ENCODE data around the gene FKBP2.

FKBP2 gene

DNA sequence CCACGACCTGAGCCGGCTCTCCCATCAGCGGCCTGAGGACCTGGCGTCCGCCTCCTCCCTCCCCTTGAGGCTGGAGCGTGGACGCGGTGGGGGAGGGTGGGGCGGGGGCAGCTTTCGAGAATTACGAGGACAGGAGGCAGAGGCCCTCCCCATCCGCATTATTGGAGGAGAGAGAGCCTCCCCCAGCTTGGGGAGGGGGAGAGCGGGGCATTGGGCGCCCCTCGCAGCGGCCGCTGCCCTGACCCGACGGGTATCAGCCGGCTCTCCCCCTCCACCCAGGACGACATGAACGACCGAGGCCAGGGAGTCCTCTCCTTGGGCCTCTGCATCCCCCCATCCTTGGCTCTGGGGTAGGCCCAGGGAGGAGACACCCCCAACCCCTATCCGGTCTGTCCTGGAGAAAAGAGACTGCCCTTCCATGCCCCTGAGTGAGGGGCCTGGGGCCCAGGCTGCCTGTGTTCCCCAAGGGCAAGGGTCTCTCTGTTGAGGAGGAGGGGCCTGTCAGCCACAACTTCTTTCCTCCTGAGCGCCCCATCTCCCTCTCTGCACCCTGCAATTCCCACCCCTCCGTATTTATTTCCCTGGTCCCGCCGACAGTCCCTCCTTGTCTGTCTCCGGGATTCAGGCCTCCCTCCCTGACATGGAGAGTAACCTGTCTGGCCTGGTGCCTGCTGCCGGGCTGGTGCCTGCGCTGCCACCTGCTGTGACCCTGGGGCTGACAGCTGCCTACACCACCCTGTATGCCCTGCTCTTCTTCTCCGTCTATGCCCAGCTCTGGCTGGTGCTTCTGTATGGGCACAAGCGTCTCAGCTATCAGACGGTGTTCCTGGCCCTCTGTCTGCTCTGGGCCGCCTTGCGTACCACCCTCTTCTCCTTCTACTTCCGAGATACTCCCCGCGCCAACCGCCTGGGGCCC lies 45.2 kb downstream of the FKBP2 start:
- DNase-seq (ENCODE audit: low read depth in 2 of 2): no peak

DNA sequence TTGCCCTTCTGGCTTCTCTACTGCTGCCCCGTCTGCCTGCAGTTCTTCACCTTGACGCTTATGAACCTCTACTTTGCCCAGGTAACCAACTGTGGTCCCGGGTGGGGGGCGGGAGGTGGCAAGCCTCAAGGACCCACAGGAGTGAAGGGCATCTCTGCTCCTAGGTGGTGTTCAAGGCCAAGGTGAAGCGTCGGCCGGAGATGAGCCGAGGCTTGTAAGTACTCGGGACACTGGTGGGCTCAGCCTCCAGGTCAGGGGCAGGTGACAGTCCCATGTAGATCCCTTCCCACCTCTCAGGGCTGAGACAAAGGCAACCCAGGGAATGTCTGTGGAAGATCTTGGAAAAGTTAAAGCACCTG lies 45.9 kb downstream of the FKBP2 start:
- DNase-seq (ENCODE audit: low read depth in 2 of 2): no peak

DNA sequence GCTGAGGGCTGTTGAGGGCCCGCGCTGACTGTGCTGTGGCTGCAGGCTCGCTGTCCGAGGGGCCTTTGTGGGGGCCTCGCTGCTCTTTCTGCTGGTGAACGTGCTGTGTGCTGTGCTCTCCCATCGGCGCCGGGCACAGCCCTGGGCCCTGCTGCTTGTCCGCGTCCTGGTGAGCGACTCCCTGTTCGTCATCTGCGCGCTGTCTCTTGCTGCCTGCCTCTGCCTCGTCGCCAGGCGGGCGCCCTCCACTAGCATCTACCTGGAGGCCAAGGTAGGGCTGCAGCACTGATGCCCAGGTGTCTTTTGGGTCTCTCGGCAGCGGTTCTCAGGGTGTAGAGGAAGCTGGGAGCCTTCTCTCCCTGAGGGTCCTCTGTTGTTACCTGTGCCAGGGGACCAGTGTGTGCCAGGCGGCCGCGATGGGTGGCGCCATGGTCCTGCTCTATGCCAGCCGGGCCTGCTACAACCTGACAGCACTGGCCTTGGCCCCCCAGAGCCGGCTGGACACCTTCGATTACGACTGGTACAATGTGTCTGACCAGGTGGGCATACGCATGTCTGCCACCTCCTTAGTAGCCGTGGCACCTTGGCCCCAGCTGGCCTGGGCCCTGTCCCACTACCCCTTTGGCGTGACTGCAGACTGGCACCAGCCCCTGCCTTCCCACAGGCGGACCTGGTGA lies 46.9 kb downstream of the FKBP2 start:
- DNase-seq (ENCODE audit: low read depth in 2 of 2): no peak

DNA sequence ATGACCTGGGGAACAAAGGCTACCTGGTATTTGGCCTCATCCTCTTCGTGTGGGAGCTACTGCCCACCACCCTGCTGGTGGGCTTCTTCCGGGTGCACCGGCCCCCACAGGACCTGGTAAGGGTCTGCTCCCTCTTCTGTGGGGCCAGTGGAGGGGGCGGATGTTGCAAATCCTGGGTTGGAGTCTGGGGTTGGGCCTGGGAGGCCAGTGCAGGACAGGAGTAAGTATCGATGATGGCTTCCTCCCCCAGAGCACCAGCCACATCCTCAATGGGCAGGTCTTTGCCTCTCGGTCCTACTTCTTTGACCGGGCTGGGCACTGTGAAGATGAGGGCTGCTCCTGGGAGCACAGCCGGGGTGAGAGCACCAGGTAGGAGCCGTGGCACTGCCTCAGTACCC lies 47.5 kb downstream of the FKBP2 start:
- DNase-seq (ENCODE audit: low read depth in 2 of 2): no peak

DNA sequence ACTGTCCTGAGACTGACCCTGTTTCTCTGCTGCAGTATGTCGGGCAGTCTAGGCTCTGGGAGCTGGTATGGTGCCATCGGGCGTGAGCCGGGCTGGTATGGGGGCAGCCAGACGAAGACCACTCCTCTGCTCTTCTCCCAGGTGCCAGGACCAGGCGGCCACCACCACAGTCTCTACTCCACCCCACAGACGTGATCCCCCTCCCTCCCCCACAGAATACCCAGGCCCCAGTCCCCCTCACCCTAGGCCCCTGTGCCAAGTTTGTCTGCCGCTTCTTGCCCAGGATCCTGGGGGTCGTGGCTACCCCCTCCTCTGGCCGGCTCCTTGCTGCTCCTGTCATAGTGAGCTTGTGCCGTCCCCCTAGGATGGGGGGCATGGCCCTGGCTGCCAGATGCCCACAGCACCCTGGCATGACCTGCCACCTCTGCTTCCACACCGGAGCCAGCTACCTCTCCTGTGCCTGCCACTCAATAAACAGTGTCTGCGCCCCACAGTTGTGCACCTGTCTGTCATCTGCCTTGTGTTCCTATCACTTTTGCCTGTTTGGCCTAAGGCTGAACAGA lies 48.2 kb downstream of the FKBP2 start:
- DNase-seq (ENCODE audit: low read depth in 2 of 2): no peak

DNA sequence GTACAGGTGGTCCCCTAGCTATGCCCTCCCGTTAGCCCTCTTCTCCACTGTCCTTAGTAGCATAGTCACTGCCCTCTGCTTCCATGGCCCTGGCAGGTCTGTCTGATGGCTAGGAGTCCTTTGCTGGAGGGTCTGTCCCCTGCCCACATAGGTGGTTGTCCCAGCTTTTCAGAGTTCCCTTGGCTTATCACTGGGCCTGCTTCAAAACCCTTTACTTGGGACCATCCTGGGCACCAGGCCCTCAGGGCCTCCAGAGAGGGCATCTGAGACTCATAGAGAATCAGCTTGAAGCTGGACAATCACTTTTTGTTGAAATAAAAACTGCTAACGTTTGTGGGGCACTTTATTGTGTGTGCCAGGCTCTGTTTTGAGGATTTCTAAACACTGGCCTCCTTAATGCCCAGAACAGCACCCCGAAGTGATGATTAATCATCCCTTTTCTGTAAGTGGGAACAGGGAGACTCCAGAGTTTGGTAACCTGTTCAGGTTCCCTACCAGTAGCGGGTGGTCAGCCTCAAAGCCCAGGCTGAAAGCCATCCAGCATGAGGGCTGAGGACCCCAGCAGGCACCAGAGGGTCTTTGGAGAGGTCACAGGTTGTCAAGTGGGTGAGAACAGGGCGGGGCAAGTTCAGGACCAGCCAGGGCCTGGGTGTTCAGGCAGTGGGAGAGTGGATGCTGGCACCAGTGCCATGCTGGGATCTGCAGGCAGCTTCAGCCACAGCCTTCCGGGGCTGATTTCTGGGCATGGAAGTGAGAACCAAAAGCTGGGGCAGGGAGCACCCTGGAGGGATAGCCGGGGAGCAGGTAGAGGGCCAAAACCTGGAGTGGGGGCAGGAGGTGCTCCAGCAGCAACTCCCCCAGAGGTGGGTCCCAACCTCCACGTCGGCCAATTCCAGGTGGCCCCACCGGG lies 49.7 kb downstream of the FKBP2 start:
- DNase-seq (ENCODE audit: low read depth in 2 of 2): no peak

DNA sequence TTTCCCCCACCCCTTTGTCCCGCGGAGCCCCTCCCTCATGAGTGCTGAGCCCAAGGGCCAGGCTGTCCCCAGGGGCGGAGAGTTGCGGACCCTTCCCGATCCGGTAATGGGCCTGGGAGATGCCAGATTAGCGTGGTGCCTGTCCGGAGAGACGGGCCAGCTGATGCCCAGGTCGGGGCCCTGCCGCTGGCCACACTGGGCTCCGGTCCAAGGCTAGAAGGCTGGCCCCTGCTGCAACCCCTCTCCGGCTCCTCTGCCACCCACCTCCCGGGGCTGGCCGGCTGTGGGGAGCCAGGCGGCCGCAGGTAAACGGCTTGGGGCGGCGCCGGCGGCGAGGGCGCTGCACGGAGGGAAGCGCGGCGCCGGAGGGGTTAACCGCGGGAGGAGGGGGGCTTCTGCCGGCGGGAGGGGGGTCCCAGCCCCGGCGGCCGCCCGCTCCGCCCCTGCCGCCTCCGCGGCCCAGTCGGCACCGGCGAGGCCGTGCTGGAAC lies 50.4 kb downstream of the FKBP2 start, which contains the start of gene KCNK4:
KCNK4 (plus strand) TSS at position 41 of the 490 bp plus-strand sequence. CDS start 1,717 bp downstream, outside the sequence.
- DNase-seq (ENCODE audit: low read depth in 2 of 2): no peak

DNA sequence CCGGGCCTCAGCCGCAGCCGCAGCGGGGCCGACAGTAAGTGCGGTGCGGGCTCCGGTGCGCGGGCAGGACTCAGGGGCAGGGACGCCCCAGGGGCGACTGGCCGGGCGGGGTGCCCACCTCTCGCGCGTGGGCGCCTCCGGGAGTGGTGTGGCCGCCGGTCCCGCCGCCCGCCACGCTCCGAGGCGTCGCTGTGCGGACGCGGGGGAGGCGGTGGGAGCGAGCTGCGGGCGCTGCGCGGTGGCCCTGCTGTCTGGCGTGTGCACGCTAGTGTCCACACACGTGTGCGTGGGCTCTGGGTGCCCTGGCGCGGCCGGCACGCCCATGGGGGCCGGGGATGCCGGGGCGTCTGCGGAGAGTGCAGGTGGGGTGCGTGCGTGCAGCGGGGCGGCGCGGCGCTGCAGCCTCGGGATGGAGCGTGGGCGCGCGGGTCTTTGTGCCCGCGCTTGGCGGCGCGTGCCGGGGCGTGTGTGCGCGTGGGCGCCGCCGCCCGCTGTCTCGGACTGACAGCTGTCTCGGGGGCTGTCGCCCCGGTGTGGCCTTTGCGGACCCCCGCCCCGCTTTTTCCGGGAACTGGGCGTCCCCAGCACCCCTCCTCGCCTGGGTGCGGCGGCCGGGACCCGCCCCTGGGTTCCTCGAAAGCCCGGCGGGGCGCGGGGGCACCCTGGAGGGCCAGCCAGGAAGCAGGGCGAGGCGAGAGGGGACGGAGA lies 51.0 kb downstream of the FKBP2 start:
- DNase-seq (ENCODE audit: low read depth in 2 of 2): no peak

DNA sequence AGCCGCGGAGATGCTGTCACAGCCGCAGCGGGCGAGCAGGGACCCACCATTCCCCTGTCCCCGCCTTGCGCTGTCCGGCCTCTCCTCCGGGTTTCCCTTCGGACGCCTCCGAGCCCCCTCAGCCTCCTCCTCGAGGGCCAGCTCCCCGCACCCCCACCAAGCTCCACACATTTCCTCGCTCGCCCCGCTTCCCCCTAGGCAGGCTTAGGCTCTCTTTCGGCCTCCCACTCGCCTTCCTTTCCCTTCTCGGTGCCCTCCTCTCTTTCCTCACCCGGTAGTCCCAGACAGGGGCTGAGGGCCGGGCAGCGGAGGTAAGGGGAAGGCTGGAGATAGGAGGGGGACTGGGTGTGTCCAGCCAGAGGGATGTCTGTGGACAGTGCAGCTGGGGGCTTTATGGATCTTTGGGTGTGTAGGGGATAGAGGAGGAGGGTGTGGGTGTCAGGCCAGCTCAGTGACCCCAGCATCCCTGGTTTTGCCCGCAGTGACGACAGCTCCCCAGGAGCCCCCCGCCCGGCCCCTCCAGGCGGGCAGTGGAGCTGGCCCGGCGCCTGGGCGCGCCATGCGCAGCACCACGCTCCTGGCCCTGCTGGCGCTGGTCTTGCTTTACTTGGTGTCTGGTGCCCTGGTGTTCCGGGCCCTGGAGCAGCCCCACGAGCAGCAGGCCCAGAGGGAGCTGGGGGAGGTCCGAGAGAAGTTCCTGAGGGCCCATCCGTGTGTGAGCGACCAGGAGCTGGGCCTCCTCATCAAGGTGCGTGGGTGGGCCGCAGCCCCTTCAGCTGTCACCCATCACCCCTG lies 51.8 kb downstream of the FKBP2 start:
- no peak for DNase-seq (ENCODE audit: low read depth in 2 of 2)

All from stimulated activated CD4-positive, alpha-beta T cell treated with anti-CD3 and anti-CD28 coated beads, Interleukin-1b, Interleukin-23, amount 100 ng/mL, for 1 hour (primary cell).